Mononuclear cell (primary cell): Measurements from ENCODE around the gene NTM. TPM values are rescaled to one million over a fixed set of nuclear protein-coding genes. Genes with fewer than 3 reads are reported as not detected.

Experiments
- H3K27me3 ChIP-seq: 2 replicates; pipeline ENCODE4 v1.6.0; 2011; ENCODE audit warnings: low read length, control low read depth; ENCODE audit not compliant: insufficient read depth
- H3K4me1 ChIP-seq: 2 replicates; pipeline ENCODE4 v1.5.1; 2011; ENCODE audit warnings: mild to moderate bottlenecking, low read length, control low read depth; ENCODE audit not compliant: insufficient read depth
- H3K4me3 ChIP-seq: 2 replicates; pipeline ENCODE4 v1.5.1; 2011; ENCODE audit warnings: mild to moderate bottlenecking, low read length, moderate library complexity
- H3K9me3 ChIP-seq: 2 replicates; pipeline ENCODE4 v1.5.1; 2011; ENCODE audit warnings: low read depth, mild to moderate bottlenecking, control low read depth, low read length
- total RNA-seq: library from RNA; depleted of rRNA; stranded (reverse); fragments of >200 nt; gene quantifications from one replicate; pipeline ENCODE4 v1.2.3, GENCODE V29; 2012

The NTM gene
- total RNA-seq, 1 donor = not detected

DNA sequence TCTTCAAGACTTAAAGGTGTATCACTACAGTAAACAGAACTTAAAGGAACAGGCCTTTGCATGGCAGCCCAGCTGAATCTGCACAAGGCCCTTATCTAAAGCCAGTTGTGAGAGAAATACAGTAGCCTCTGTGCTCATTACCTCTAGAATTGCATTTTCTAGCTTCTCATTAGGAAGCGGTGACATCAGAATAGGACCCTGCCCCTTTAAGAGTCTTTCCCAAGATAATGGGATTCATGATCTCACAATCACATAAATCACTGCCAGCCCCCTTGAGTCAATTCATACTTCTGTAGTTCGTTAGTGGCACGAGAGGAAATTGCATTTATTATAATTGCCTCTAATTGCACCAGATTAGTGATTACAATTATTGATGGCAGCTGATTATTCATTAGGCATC is 170.3 kb downstream of the NTM start:
- Histone ChIP-seq H3K9me3 (no peaks in the 10 kb centered on the region), H3K4me1 (no peaks in the 10 kb centered on the region), H3K27me3 (no peaks in the 10 kb centered on the region), H3K4me3 (no peak overlapping the region)

DNA sequence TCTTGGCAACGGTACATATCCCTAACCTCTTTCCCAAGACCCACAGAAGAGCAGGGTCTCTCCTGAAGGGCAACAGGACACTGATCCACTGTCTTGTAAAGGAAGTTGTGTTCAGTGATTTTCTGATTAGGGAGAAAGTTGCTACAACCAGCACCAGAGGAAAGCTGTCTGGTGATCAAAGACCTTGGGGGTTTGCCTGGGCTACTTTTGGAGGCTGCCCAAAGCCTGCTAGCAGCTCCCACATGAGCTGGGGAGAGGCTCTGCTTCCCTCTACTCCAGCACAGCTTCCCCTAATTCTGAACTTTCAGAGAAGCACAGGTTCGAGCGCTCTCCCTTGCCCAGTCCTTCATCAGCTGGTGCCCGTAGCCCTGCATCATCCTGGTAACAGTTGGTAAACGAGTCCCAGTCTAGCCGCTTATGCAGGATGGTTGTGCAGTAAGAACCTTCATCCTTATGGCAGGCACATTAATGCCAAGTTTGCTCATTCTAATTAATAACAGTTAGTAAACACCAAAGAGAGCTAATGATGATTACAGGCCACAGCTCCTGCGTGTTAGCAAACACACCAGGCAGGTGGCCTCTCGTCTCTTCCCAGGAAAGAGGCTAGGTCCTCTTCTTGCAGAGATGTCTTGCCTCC is 173.1 kb downstream of the NTM start:
- Histone ChIP-seq H3K4me1 (no peaks in the 10 kb centered on the region), H3K9me3 (no peaks in the 10 kb centered on the region), H3K4me3 (no peak overlapping the region), H3K27me3 (no peaks in the 10 kb centered on the region)

DNA sequence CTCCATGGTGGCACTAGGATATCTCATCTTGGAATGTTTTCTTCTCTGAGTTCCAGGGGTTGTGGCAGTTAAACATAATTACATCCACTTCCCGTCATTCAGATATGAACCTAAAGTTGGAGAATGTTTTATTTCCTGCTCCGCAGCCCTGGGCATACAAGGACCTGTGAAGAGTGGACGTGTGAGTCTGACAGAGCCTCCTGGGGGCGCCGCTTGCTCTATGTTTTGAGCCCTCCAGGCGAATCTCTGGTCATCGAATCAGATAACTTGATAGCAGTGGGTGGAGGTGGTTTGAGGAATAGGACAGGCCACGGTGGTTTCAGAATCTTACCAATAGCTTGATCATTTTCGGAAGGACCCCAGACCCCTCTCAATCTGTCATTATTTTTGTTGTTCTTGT is 174.2 kb downstream of the NTM start:
- H3K4me3 ChIP-seq = no peak overlapping the region
- H3K4me1 ChIP-seq = no peaks in the 10 kb centered on the region
- no peaks in the 10 kb centered on the region for H3K9me3 ChIP-seq
- no peaks in the 10 kb centered on the region for H3K27me3 ChIP-seq

DNA sequence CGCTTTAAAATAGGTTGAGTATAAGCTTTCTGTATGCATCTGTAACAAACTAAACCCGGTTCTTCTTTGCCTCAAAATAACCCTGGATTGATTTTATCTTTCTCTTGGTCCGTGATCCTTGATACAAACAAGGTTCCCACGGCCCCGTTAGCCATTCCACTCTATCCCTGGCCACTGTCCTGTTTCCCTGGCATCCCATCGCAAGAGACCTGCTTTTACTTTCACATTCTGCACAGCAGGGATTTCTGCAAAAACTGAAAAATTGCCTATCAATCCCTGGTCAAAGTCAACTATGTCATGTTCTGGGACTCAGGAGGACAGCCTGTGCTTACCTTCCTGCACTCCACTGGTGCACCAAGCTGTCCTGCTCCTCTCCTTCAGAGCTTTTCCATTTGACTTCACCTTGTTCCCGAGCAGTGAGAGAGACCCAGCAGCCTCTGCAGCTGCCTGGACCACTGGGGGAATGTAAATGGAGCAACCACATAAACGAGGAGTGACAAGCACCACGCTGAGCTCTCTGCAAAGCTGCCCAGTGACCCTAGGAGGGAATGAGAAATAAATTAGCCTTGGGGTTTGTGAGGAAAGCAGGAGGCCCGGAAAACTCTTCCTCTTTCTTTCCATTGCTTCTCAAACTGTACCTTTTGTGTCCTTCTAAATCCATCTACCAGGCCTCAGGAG is 175.9 kb downstream of the NTM start:
- no peak overlapping the region for H3K4me3 ChIP-seq
- no peaks in the 10 kb centered on the region for H3K9me3 ChIP-seq
- no peaks in the 10 kb centered on the region for H3K27me3 ChIP-seq
- H3K4me1 ChIP-seq = no peaks in the 10 kb centered on the region

DNA sequence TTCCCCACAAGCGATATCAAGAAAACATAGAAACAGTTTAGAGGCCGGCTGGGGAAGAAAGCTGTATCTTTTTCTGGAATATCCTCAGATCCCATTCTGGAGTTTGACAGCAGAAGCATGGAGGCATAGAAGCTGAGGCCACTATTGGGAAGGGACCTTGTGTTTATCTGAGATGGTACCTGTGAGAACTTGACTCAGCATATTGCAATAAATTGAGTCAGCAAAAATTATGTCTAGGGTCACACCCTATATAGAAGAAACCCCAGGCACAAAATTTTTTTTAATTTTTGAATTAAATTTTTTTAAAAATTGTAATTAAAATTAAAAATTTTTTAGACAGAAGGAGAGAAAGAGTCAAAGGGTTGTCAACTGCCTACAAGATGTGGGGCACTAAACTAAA is 178.7 kb downstream of the NTM start:
- Histone ChIP-seq H3K9me3 (no peaks in the 10 kb centered on the region), H3K4me3 (no peak overlapping the region), H3K27me3 (no peaks in the 10 kb centered on the region), H3K4me1 (no peaks in the 10 kb centered on the region)

DNA sequence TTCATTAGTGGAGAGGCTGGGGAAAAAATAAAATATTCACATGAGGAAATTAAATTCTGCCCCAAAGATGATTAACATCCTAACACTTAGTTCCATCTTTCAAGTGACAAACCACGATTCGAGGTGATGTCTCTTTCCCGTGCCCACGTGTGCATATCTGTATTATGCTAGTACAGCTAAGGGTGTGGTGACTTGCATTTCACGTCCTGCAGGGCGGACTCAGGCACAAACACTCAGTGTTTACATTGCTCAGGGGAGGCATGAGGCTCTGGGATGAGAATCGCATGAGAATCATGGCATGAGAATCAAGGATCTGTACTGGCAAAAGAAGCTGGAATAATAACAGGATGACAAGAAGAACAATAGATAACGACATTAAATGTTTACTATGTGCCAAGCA is 179.4 kb downstream of the NTM start:
- H3K4me3 ChIP-seq = no peak overlapping the region
- H3K27me3 ChIP-seq = no peaks in the 10 kb centered on the region
- H3K9me3 ChIP-seq = no peaks in the 10 kb centered on the region

DNA sequence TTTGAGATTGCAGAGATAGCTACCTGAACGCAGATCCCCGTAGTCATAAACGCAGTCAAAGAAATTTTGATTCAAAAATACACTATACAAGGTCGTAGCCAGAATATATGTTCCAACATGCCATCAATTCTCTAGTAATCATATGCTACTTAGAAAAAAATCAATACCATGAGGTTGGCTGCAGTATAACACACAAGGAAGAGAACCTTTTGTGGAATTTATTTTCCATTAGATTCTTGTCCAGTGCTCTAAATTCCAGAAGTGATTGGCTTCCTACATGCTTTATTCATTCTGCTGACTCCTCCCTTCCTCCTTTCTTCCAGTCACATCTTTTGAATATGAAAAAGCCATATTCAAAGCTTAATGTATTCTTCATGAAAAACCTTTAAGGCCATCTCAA is 189.9 kb downstream of the NTM start:
- Histone ChIP-seq H3K4me1 (no peaks in the 10 kb centered on the region), H3K27me3 (no peaks in the 10 kb centered on the region), H3K9me3 (no peaks in the 10 kb centered on the region), H3K4me3 (no peak overlapping the region)

More for the DNA sequence above, 179.4 kb downstream of the NTM start:
- no peaks in the 10 kb centered on the region for H3K4me1 ChIP-seq

DNA sequence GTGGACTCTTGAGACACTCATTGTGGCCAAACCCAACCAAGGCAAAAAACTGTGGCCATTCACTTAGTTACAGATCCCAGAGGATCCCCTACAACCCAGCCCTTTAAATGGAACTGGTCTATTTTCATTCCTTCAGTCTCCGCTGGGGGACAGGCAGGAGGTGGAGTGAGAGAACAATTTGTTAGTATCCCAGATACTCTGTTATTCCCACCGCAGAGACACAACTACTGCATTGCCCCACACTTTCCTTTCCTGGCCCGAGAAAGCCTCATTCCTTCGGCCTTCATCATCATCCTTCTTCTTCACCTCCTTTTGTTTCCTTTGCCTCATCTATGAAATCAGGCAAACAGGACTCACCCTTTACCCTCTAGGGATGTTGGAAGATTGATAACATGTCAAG is 191.1 kb downstream of the NTM start:
- H3K4me3 ChIP-seq = no peak overlapping the region
- H3K9me3 ChIP-seq = no peaks in the 10 kb centered on the region
- H3K27me3 ChIP-seq = no peaks in the 10 kb centered on the region
- H3K4me1 ChIP-seq = no peaks in the 10 kb centered on the region

DNA sequence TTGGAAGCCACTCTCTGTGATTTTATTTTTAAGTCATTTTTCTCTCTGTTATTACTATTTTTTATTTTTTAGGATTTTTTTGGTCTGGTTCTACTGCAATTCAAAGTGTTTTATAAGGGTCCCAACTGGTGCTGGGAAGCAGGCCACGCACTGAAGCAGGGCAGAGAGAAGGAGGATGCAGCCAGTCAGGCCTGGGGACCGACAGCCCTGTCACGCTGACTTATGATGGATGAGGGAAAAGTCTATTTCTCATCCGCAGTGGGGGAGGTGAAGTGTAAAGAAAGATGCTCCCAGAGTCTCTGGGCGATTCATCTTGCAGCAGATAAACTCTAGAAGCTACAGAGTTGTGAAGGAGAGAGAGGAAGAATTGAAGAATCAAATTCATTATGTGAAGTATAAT is 191.6 kb downstream of the NTM start:
- Histone ChIP-seq H3K4me1 (no peaks in the 10 kb centered on the region), H3K27me3 (no peaks in the 10 kb centered on the region), H3K9me3 (no peaks in the 10 kb centered on the region), H3K4me3 (no peak overlapping the region)

DNA sequence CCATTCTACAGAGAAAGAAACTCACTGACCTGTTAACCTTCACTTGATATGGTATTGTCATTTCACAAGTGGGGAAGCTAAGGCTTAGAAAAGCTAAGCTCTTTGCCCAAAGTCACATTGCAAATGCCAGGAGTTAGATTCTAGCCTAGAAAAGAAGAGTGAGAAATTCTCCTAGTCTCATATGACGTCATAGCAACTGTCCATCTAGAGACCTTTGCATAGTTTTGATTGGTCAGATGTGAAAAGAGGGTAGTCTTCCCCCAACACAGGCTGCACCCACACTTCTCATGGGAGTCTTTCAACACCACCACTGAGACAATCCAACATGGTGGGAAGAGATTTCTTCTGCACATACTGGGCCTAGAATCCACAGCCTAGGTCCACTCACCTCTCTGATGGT is 197.9 kb downstream of the NTM start:
- H3K27me3 ChIP-seq = no peaks in the 10 kb centered on the region
- no peaks in the 10 kb centered on the region for H3K9me3 ChIP-seq
- H3K4me3 ChIP-seq = no peak overlapping the region
- no peaks in the 10 kb centered on the region for H3K4me1 ChIP-seq

DNA sequence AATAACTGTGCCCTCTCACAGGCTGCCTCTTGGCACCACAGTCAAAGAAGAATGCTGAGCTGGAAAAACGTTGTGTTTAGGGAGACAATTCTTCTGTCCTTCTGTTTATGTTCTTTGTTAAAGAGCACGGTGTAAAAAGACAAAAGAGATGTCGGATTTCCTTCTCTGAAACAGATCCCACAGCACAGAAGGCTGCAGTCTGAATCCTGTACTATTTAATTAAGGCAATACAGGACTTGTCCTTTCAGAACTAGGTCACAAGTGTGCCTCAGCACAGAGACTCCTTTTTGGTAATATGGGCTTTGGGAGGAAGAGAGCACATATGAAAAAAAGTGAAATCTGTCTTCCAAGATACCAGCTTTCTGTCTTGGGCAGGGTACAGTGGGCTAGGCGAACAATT is 201.2 kb downstream of the NTM start:
- Histone ChIP-seq H3K4me3 (no peak overlapping the region), H3K27me3 (no peaks in the 10 kb centered on the region), H3K9me3 (no peaks in the 10 kb centered on the region), H3K4me1 (no peaks in the 10 kb centered on the region)

DNA sequence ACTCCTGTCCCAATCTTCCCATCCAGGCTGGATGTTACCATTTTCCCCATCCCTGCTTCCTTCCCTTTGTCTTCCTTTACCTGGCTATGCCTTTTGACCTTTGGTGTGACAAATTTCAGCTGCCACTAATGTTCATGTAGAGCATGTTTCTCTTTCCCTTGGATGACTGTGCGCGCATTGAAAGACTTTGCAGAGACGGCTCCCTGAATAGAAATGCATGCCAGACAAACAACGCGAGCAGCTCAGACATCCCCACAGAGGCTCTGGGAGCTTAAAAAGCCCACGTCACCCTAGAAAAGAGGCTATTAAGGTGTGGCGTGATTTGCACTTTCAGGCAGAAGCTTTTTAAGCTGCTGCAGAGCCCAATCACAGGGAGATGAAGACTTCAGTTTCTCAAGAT is 202.0 kb downstream of the NTM start:
- no peaks in the 10 kb centered on the region for H3K27me3 ChIP-seq
- no peaks in the 10 kb centered on the region for H3K9me3 ChIP-seq
- no peaks in the 10 kb centered on the region for H3K4me1 ChIP-seq
- no peak overlapping the region for H3K4me3 ChIP-seq

DNA sequence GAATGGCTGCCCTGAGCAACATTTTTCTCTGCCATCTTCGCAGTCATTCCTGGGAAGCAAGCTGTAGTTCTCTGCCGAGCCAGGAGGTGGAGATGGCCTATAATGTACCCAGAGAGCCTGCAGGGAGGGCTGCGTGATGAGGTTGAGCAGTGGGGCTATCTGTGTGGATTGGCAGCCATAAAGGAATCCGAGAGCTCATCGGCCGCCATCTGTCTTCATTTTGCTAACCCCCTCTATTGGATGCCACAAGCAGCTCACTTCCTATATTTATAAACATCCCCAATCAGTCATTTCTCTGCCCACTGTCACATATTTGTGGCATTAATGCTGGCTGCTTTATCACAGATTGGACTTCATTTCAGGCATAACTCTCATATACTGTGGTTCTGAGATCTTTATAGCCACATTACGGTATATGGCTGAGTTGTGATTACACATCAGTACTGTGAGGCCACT is 209.5 kb downstream of the NTM start:
- Histone ChIP-seq H3K4me1 (no peaks in the 10 kb centered on the region), H3K27me3 (no peaks in the 10 kb centered on the region), H3K9me3 (no peaks in the 10 kb centered on the region), H3K4me3 (no peak overlapping the region)

DNA sequence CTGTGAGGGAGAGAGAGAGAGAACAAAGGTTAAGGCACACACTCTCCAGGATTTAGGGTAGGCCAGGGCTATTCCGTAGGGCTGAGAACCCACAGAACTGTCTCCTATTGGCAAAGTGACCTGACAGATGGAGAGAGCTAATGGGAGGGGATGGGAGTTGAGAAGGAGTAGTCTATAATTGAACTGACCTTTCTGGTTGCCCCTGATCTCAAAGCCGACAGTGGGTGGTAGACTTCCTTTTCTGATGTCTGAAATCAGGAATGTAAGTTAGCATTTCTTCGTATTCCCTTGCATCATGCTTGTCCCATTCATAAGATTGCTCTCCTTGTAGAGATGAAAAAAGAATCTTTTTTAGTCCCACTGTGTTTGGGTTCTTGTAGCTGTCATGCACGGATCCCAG is 210.1 kb downstream of the NTM start:
- Histone ChIP-seq H3K9me3 (no peaks in the 10 kb centered on the region), H3K27me3 (no peaks in the 10 kb centered on the region), H3K4me1 (no peaks in the 10 kb centered on the region), H3K4me3 (no peak overlapping the region)

DNA sequence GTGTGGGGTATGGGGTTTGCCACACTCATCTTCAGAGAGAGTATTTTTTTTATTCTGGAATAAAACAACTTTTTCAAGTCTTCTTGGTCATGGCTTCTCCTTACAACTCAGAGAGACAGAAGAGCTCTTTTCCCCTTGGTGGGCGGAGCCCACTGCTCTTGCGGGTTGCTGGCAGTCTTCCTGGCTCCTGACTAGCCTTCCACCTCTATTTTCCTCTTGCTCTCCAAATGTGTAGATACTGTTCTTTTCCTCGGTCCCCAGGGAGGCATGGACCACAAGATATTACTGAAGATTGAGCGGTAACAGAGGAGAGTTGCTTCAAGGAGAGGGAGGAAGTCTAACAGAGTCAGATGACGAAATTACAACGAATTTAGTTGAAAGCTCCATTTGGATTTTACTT is 210.6 kb downstream of the NTM start:
- no peak overlapping the region for H3K4me3 ChIP-seq
- H3K27me3 ChIP-seq = no peaks in the 10 kb centered on the region
- no peaks in the 10 kb centered on the region for H3K9me3 ChIP-seq

DNA sequence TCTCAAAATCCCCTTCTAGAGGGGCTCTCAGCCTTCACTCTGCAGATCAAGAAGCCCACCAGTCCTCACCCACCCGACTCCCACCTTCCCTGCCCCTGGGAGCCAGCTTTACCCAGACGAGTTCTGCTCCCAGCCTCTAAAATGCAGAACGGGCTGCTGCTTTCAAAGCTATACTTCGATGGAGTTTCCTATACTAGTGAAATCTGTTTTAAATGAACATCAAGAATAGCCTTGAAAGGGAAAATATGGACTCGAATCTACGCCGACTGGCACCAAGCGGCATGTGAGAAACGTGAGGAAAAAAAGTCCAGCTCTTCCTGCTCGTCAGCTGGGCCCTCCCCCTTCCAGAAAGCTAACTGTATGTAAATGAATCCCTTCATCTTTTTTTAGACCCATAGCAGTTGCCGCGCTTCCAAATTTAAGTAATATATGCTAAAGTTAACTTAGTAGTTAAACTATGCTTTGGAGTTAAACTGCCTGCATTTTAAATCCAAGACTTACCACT is 211.7 kb downstream of the NTM start:
- Histone ChIP-seq H3K4me1 (no peaks in the 10 kb centered on the region), H3K27me3 (no peaks in the 10 kb centered on the region)

More for the DNA sequence above, 210.6 kb downstream of the NTM start:
- no peaks in the 10 kb centered on the region for H3K4me1 ChIP-seq

More for the DNA sequence above, 211.7 kb downstream of the NTM start:
- H3K4me3 ChIP-seq = no peak overlapping the region
- H3K9me3 ChIP-seq = no peaks in the 10 kb centered on the region
